GM21367 (cell line): Measurements from ENCODE around the gene LRP1.

Experiments used
- ATAC-seq: cut with Tn5 transposase; IDR thresholded peaks from one replicate; pipeline ENCODE4 v1.9.1; 2021; ENCODE audit not compliant: unreplicated experiment

The LRP1 gene

GRCh38 chr12:57243521-57244311 lies 115.4 kb downstream of the LRP1 start:
- ATAC-seq: no peak

GRCh38 chr12:57244312-57244696 lies 116.0 kb downstream of the LRP1 start:
- no peak for ATAC-seq

GRCh38 chr12:57247041-57247440 lies 118.8 kb downstream of the LRP1 start:
- ATAC-seq: no peak

GRCh38 chr12:57248934-57249742 lies 120.9 kb downstream of the LRP1 start:
- no peak for ATAC-seq

- no peak for ATAC-seq
These were observed 122.3 kb downstream of the LRP1 start for GRCh38 chr12:57250541-57250940.

- no peak for ATAC-seq
These were observed 122.7 kb downstream of the LRP1 start, which contains the start of gene STAC3 for GRCh38 chr12:57250956-57251355. Gene STAC3 (minus strand): TSS chr12:57251187. CDS start chr12:57249636, 1,551 bp downstream.

GRCh38 chr12:57254506-57255280 lies 126.4 kb downstream of the LRP1 start:
- no peak for ATAC-seq

- ATAC-seq: no peak
These were observed 127.6 kb downstream of the LRP1 start for GRCh38 chr12:57255916-57256315.

- no peak for ATAC-seq
These were observed 131.0 kb downstream of the LRP1 start for GRCh38 chr12:57258977-57259970.

- ATAC-seq: no peak
These were observed 132.1 kb downstream of the LRP1 start for GRCh38 chr12:57260366-57260765.

- ATAC-seq: no peak
These were observed 133.2 kb downstream of the LRP1 start for GRCh38 chr12:57261428-57261865.

GRCh38 chr12:57262126-57262822 lies 134.0 kb downstream of the LRP1 start:
- ATAC-seq: no peak
